Endothelial cell of umbilical vein (primary cell): ENCODE results near the gene MACF1.

Experiments
- EZH2 ChIP-seq: IDR thresholded peaks from 2 replicates; pipeline ENCODE4 v1.6.1; 2012; ENCODE audit warnings: borderline replicate concordance, low read depth, mild to moderate bottlenecking, moderate library complexity, low read length, inconsistent platforms; ENCODE audit not compliant: severe bottlenecking
- FOS ChIP-seq: IDR thresholded peaks from 2 replicates; pipeline ENCODE4 v1.6.1; 2011; ENCODE audit warnings: mild to moderate bottlenecking, low read length, moderate library complexity, borderline replicate concordance; ENCODE audit not compliant: insufficient read depth
- GATA2 ChIP-seq: IDR thresholded peaks from 2 replicates; pipeline ENCODE4 v1.7.0; 2011; ENCODE audit warnings: low read depth, mild to moderate bottlenecking, moderate library complexity, mixed read lengths, low read length; ENCODE audit not compliant: insufficient read length, insufficient read depth
- JUN ChIP-seq: IDR thresholded peaks from 2 replicates; pipeline ENCODE4 v1.6.1; 2011; ENCODE audit warnings: borderline replicate concordance, low read depth; ENCODE audit not compliant: insufficient read length, insufficient read depth
- MYC ChIP-seq: IDR thresholded peaks from one replicate; pipeline ENCODE4 v1.6.1; 2011; ENCODE audit warnings: mild to moderate bottlenecking, low read depth, low read length
- POLR2A ChIP-seq: IDR thresholded peaks from 2 replicates; pipeline ENCODE4 v1.6.1; 2012; ENCODE audit warnings: low read depth, mild to moderate bottlenecking, control low read depth, low read length
- POLR2AphosphoS5 ChIP-seq: IDR thresholded peaks from 2 replicates; pipeline ENCODE4 v1.6.1; 2012; ENCODE audit warnings: low read depth, mild to moderate bottlenecking, control low read depth, low read length, moderate library complexity; ENCODE audit not compliant: insufficient read depth
- TF ChIP-seq, protein P1 (sequence below), 2 donors: IDR thresholded peaks; 1 replicate in 1 of 2; 2 replicates in 1 of 2; pipeline ENCODE4 v1.5.1; 2011; ENCODE audit warnings: low read length in 2 of 2, mild to moderate bottlenecking in 2 of 2, moderate library complexity in 2 of 2, control low read depth in 1 of 2, inconsistent platforms in 1 of 2, low read depth in 1 of 2; ENCODE audit not compliant: insufficient read depth in 1 of 2; ENCODE audit errors: extremely low read depth in 1 of 2
- TF ChIP-seq, protein P2 (sequence below): IDR thresholded peaks from 2 replicates; pipeline ENCODE4 v1.6.1; 2011; ENCODE audit not compliant: insufficient read depth, insufficient read length

DNA sequence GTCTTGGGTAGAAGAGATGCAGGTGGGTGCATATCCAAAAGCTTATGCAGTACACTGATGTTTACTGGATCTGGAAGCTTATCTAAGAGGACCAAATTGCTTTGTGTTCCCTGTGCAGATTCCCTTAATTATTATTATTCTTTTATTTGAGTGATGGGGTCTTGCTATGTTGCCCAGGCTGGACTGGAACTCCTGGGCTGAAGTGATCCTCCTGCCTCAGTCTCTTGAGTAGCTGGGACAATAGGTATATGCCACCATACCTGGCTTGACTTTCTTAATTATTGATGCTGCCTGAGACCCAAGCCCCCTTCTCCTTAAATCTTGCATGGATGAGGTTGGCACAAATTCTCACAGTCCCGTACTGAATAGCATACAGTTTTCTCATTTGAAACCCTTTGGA, 83.0 kb downstream of the MACF1 start:
- no peak for TF ChIP-seq POLR2AphosphoS5
- TF ChIP-seq, protein P1, sequence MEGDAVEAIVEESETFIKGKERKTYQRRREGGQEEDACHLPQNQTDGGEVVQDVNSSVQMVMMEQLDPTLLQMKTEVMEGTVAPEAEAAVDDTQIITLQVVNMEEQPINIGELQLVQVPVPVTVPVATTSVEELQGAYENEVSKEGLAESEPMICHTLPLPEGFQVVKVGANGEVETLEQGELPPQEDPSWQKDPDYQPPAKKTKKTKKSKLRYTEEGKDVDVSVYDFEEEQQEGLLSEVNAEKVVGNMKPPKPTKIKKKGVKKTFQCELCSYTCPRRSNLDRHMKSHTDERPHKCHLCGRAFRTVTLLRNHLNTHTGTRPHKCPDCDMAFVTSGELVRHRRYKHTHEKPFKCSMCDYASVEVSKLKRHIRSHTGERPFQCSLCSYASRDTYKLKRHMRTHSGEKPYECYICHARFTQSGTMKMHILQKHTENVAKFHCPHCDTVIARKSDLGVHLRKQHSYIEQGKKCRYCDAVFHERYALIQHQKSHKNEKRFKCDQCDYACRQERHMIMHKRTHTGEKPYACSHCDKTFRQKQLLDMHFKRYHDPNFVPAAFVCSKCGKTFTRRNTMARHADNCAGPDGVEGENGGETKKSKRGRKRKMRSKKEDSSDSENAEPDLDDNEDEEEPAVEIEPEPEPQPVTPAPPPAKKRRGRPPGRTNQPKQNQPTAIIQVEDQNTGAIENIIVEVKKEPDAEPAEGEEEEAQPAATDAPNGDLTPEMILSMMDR (IDR thresholded peaks at IDR 0.05; ENCODE audit: extremely low read depth in 1 of 2, insufficient read depth in 1 of 2, low read depth in 1 of 2, low read length in 2 of 2): no peak
- TF ChIP-seq EZH2: no peak
- no peak for TF ChIP-seq POLR2A
- TF ChIP-seq, protein P2, sequence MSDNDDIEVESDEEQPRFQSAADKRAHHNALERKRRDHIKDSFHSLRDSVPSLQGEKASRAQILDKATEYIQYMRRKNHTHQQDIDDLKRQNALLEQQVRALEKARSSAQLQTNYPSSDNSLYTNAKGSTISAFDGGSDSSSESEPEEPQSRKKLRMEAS: no peak
- no peak for TF ChIP-seq JUN
- TF ChIP-seq GATA2: no peak
- TF ChIP-seq MYC: no peak
- TF ChIP-seq FOS: no peak
